NT2/D1 (cell line): ENCODE measurements around the gene NAT14.
"Not testable (repeated sequence)": the region's sequence is repeated elsewhere in the genome, so short reads cannot be mapped to it uniquely, and the experiment has no call there.

Source experiments
- DNase-seq: peaks from one replicate; pipeline ENCODE4 v3.0.0-alpha.2; 2011; ENCODE audit warnings: low read depth, low spot score
- H3K27me3 ChIP-seq: 2 replicates; pipeline ENCODE4 v1.6.0; 2011; ENCODE audit warnings: mild to moderate bottlenecking; ENCODE audit not compliant: insufficient read length, insufficient read depth
- H3K36me3 ChIP-seq: 2 replicates; pipeline ENCODE4 v1.6.1; 2011; ENCODE audit warnings: mild to moderate bottlenecking, low read length, mixed read lengths; ENCODE audit not compliant: insufficient read depth, insufficient read length
- H3K4me1 ChIP-seq: 2 replicates; pipeline ENCODE4 v1.5.1; 2011; ENCODE audit not compliant: insufficient read depth, insufficient read length
- H3K4me3 ChIP-seq: 2 replicates; pipeline ENCODE4 v1.5.1; 2011; ENCODE audit warnings: low read depth; ENCODE audit not compliant: insufficient read length
- H3K9ac ChIP-seq: 2 replicates; pipeline ENCODE4 v1.6.0; 2011; ENCODE audit warnings: low read depth; ENCODE audit not compliant: insufficient read length
- H3K9me3 ChIP-seq: 2 replicates; pipeline ENCODE4 v1.5.1; 2011; ENCODE audit warnings: mild to moderate bottlenecking, low read length; ENCODE audit not compliant: insufficient read depth
- SUZ12 ChIP-seq: IDR thresholded peaks from 2 replicates; pipeline ENCODE4 v1.6.1; 2011; ENCODE audit not compliant: insufficient read length, insufficient read depth; ENCODE audit errors: extremely low read depth
- YY1 ChIP-seq: IDR thresholded peaks from 2 replicates; pipeline ENCODE4 v1.6.1; 2011; ENCODE audit not compliant: insufficient read length, insufficient read depth
- ZNF274 ChIP-seq: IDR thresholded peaks from 2 replicates; pipeline ENCODE4 v1.6.1; 2011; ENCODE audit warnings: mild to moderate bottlenecking, low read depth, low read length

The NAT14 gene

GRCh38 chr19:55529636-55530234 lies 44.7 kb downstream of the NAT14 start:
- no peak for DNase-seq
- Histone ChIP-seq H3K9me3 (no peaks in the 10 kb centered on the region), H3K27me3 (no peaks in the 10 kb centered on the region), H3K4me1 (peaks cover 15% of the 10 kb centered on the region), H3K4me3 (no peak overlapping the region), H3K9ac (no peak overlapping the region), H3K36me3 (peaks cover 5% of the 10 kb centered on the region)
- TF ChIP-seq SUZ12, result no peak
- TF ChIP-seq ZNF274, result no peak
- TF ChIP-seq YY1, result no peak

GRCh38 chr19:55530996-55531395 lies 46.0 kb downstream of the NAT14 start:
- no peaks in the 10 kb centered on the region for H3K27me3 ChIP-seq
- peaks cover 17% of the 10 kb centered on the region for H3K4me1 ChIP-seq
- no peak overlapping the region for H3K4me3 ChIP-seq
- TF ChIP-seq SUZ12 (no peak), ZNF274 (no peak), YY1 (no peak)
- DNase-seq, result no peak
- H3K9ac ChIP-seq, result no peak overlapping the region
- no peaks in the 10 kb centered on the region for H3K9me3 ChIP-seq
- H3K36me3 ChIP-seq, result peaks cover 5% of the 10 kb centered on the region

GRCh38 chr19:55534280-55534679 lies 49.3 kb downstream of the NAT14 start:
- DNase-seq, H3K36me3 ChIP-seq, H3K4me3 ChIP-seq, H3K9me3 ChIP-seq, H3K27me3 ChIP-seq, H3K9ac ChIP-seq: not testable (repeated sequence)
- peaks cover 16% of the 10 kb centered on the region for H3K4me1 ChIP-seq

GRCh38 chr19:55535173-55535964 lies 50.4 kb downstream of the NAT14 start:
- Histone ChIP-seq H3K4me3 (no peak overlapping the region), H3K4me1 (peaks cover 16% of the 10 kb centered on the region), H3K27me3 (no peaks in the 10 kb centered on the region), H3K36me3 (peaks cover 5% of the 10 kb centered on the region), H3K9ac (no peak overlapping the region), H3K9me3 (no peaks in the 10 kb centered on the region)
- no peak for DNase-seq
- TF ChIP-seq SUZ12 (no peak), ZNF274 (no peak), YY1 (no peak)

GRCh38 chr19:55535965-55536350 lies 51.0 kb downstream of the NAT14 start:
- peaks cover 2% of the 10 kb centered on the region for H3K36me3 ChIP-seq
- no peak for DNase-seq
- H3K4me1 ChIP-seq, result peaks cover 16% of the 10 kb centered on the region
- H3K27me3 ChIP-seq, result no peaks in the 10 kb centered on the region
- H3K9ac ChIP-seq, result no peak overlapping the region
- H3K9me3 ChIP-seq, result no peaks in the 10 kb centered on the region
- TF ChIP-seq YY1 (no peak), ZNF274 (no peak), SUZ12 (no peak)
- no peak overlapping the region for H3K4me3 ChIP-seq

- TF ChIP-seq SUZ12 (no peak), YY1 (no peak), ZNF274 (no peak)
- Histone ChIP-seq H3K36me3 (no peaks in the 10 kb centered on the region), H3K27me3 (no peaks in the 10 kb centered on the region), H3K4me1 (peaks cover 14% of the 10 kb centered on the region), H3K9ac (no peak overlapping the region), H3K4me3 (no peak overlapping the region), H3K9me3 (no peaks in the 10 kb centered on the region)
- no peak for DNase-seq
These were observed 51.4 kb downstream of the NAT14 start for GRCh38 chr19:55536366-55536765.
